GM19467 (cell line): ENCODE data around the gene ACOX1.

ENCODE experiments used
- ATAC-seq: cut with Tn5 transposase; IDR thresholded peaks from one replicate; pipeline ENCODE4 v1.9.1; 2021; ENCODE audit warnings: mild to moderate bottlenecking, moderate library complexity; ENCODE audit not compliant: unreplicated experiment

The ACOX1 gene

DNA sequence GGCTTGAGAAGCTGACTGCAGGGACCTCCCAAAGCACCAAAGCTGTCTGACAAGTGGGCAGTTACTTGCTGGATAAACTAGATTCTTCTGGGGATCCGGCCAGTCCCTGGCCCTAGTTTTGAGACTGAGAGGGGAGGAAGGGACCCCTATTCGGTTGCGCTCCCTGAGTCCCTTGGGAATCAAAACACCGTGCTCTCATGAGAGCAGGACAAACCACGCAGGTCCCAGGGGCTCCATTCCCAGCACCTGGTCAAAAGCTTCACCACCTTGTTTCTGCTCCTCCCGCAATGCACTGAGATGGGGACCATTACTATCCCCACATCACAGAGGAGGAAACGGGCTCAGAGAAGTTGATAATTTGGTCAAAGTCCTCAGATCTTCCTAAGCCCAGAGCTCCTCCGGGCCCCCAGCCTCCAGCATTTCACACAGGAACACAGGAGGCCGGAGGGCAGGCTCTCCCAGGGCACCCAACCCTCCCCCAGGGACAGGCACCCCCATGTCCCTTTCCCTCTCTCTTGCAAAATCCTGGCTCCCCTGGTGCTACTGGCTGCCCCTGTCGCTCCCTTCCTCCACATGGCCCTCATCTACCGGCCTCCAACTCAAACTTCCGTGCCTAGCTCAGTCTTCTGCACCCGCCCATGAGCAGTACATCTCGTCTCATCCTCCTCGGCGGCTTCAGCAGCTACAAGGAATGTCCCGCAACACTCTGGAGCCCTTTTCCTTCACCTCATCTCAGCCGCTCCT is 85.5 kb downstream of the ACOX1 start:
- no peak for ATAC-seq

DNA sequence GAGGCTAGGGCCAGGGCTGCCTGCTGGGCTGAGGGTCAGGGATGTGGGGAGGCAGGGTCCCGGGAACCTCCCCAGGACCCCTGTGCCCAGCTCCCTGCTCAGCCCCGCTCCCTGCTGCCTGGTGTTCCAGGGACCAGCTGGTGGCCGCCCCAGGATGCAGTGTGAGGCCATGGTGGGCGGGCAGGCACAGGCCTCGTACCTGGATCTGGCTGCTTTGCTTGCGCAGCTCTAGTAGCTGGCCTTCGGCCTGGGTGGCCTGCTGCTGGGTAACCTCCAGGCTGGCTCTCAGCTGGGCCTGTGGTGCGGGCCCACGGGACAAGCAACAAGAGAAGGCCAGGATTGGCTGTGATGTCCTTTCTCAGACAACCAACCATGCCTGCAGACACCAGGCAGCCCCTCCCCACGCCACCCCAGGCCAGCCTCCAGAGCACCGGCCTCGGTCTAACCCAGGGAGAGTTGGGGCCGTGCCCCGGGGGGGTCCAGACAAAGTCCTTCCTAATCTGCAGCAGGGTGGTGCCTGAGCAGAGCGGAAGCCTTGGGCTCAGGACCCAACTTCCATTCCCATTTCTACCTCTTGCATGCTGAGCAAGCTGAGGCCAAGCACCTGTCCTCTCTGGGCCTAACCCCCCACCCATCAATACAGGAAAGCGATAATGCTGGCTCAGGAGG is 86.3 kb downstream of the ACOX1 start:
- ATAC-seq = no peak

DNA sequence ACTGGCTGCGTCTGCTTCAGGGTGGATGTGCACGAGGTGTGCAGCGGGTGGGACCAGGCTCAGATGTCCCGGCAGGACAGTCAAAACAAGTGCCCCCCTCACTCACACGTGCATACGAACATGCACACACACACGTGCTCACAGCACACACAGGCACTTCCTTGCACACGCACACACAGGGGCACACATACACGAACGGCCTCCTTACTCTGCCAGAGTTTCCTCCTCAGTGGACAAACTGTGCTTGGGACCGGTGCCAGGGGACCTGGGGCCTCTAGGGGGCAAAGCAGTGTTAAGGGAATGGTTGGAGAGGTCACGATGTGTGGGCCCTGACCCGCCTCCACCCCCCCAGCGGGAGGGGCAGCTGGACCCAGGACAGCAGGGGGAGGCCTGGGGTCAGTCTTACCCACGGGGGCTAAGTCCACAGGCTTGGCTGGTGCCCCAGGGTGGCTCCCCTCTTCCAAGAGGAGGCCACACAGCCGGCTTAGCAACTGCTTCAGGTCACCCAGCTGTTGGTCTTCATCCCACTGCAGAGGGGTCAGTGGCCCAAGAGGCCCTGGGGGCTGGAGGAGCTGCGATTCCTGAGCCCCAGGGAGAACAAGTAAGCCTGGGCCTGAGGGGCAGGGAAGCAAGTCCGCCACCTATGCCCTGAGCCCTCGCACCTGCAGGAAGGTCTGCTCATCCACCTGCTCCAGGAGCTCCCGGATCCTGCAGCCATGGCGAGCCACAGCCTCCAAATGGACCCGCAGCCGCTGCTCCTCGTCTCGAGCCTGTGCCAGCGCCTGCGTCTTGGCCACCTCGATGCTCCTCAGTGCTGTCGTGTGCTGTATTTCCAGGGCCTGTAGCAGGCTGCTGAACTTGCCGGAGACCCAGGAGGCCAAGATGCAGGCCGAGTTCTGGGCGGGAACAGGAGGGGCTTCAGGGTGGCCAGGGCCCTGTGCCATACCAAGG is 87.1 kb downstream of the ACOX1 start:
- ATAC-seq = no peak
